Skeletal muscle satellite cell (primary cell): ENCODE results near the gene PRKCSH.
"Not testable (repeated sequence)": the region's sequence is repeated elsewhere in the genome, so short reads cannot be mapped to it uniquely, and the experiment has no call there.

Experiments
- H3K27me3 ChIP-seq: 2 replicates; pipeline ENCODE4 v1.7.0; 2013; ENCODE audit warnings: low read length; ENCODE audit not compliant: control insufficient read depth, insufficient read depth
- H3K36me3 ChIP-seq: 2 replicates; pipeline ENCODE4 v1.7.0; 2013; ENCODE audit warnings: mild to moderate bottlenecking, control low read depth, low read length; ENCODE audit not compliant: insufficient read depth
- H3K4me1 ChIP-seq: 2 replicates; pipeline ENCODE4 v1.7.0; 2013; ENCODE audit warnings: low read length; ENCODE audit not compliant: control insufficient read depth, insufficient read depth
- H3K4me2 ChIP-seq: 2 replicates; pipeline ENCODE4 v1.7.0; 2013; ENCODE audit warnings: mild to moderate bottlenecking, low read length
- H3K4me3 ChIP-seq: 2 replicates; pipeline ENCODE4 v1.7.0; 2013; ENCODE audit warnings: low read length
- H3K9ac ChIP-seq: 2 replicates; pipeline ENCODE4 v1.7.0; 2013; ENCODE audit warnings: mild to moderate bottlenecking, low read depth, low read length, moderate library complexity
- H3K9me3 ChIP-seq: replicated peaks from 2 replicates; pipeline ENCODE4 v1.7.0; 2013; ENCODE audit warnings: mild to moderate bottlenecking, control low read depth, low read length

The PRKCSH gene

GRCh38 chr19:11405846-11406643, 29.4 kb upstream of the PRKCSH start:
- Histone ChIP-seq H3K36me3 (no peaks in the 10 kb centered on the region), H3K4me2 (no peak overlapping the region), H3K9ac (no peak overlapping the region), H3K27me3 (no peaks in the 10 kb centered on the region), H3K4me1 (no peaks in the 10 kb centered on the region), H3K4me3 (no peak overlapping the region), H3K9me3 (no peaks in the 10 kb centered on the region)

- H3K36me3 ChIP-seq, H3K4me1 ChIP-seq, H3K9me3 ChIP-seq, H3K4me3 ChIP-seq, H3K27me3 ChIP-seq, H3K9ac ChIP-seq, H3K4me2 ChIP-seq: not testable (repeated sequence)
Observed at GRCh38 chr19:11406703-11407236, 28.7 kb upstream of the PRKCSH start.

GRCh38 chr19:11408591-11408990, 26.8 kb upstream of the PRKCSH start:
- Histone ChIP-seq H3K4me2 (no peak overlapping the region), H3K9me3 (no peaks in the 10 kb centered on the region), H3K4me3 (no peak overlapping the region), H3K9ac (no peak overlapping the region), H3K27me3 (no peaks in the 10 kb centered on the region), H3K4me1 (no peaks in the 10 kb centered on the region), H3K36me3 (no peaks in the 10 kb centered on the region)

- H3K9ac ChIP-seq: no peak overlapping the region
- H3K36me3 ChIP-seq: no peaks in the 10 kb centered on the region
- H3K4me2 ChIP-seq: no peak overlapping the region
- H3K27me3 ChIP-seq: no peaks in the 10 kb centered on the region
- no peaks in the 10 kb centered on the region for H3K4me1 ChIP-seq
- no peaks in the 10 kb centered on the region for H3K9me3 ChIP-seq
- no peak overlapping the region for H3K4me3 ChIP-seq
Observed at GRCh38 chr19:11410682-11411081, 24.8 kb upstream of the PRKCSH start.

- Histone ChIP-seq H3K27me3 (peaks cover 12% of the 10 kb centered on the region), H3K4me2 (no peak overlapping the region), H3K9me3 (no peaks in the 10 kb centered on the region), H3K36me3 (no peaks in the 10 kb centered on the region), H3K9ac (no peak overlapping the region), H3K4me1 (peaks cover 5% of the 10 kb centered on the region), H3K4me3 (no peak overlapping the region)
Observed at GRCh38 chr19:11414544-11414943, 20.9 kb upstream of the PRKCSH start.

GRCh38 chr19:11416346-11417052, 18.9 kb upstream of the PRKCSH start:
- peaks cover 29% of the 10 kb centered on the region for H3K27me3 ChIP-seq
- H3K36me3 ChIP-seq: no peaks in the 10 kb centered on the region
- H3K9ac ChIP-seq: no peak overlapping the region

GRCh38 chr19:11418094-11418548, 17.3 kb upstream of the PRKCSH start:
- no peak overlapping the region for H3K9ac ChIP-seq
- peaks cover 15% of the 10 kb centered on the region for H3K4me1 ChIP-seq
- H3K4me2 ChIP-seq: no peak overlapping the region
- H3K4me3 ChIP-seq: no peak overlapping the region
- H3K9me3 ChIP-seq: no peaks in the 10 kb centered on the region
- H3K27me3 ChIP-seq: peaks cover 43% of the 10 kb centered on the region
- H3K36me3 ChIP-seq: no peaks in the 10 kb centered on the region

More at GRCh38 chr19:11416346-11417052, 18.9 kb upstream of the PRKCSH start:
- H3K4me2 ChIP-seq: no peak overlapping the region
- no peak overlapping the region for H3K4me3 ChIP-seq
- no peaks in the 10 kb centered on the region for H3K9me3 ChIP-seq
- H3K4me1 ChIP-seq: peaks cover 15% of the 10 kb centered on the region

GRCh38 chr19:11418549-11419506, 16.6 kb upstream of the PRKCSH start, which contains the start of gene RGL3:
Gene RGL3 (minus strand): TSS chr19:11419314. CDS start chr19:11419278, 36 bp downstream.
- H3K9ac ChIP-seq: no peak within 1 kb of the TSS
- peaks cover 15% of the 10 kb centered on the region for H3K4me1 ChIP-seq
- peaks cover 49% of the 10 kb centered on the region for H3K27me3 ChIP-seq
- H3K36me3 ChIP-seq: no peaks in the 10 kb centered on the region
- no peaks in the 10 kb centered on the region for H3K9me3 ChIP-seq
- peak within 1 kb of the TSS; percentile 65 for H3K4me3 ChIP-seq
- peak within 1 kb of the TSS; percentile 76 for H3K4me2 ChIP-seq

GRCh38 chr19:11420429-11421370, 14.7 kb upstream of the PRKCSH start:
- peak overlapping the region; percentile 73 for H3K4me2 ChIP-seq
- H3K27me3 ChIP-seq: peaks cover 52% of the 10 kb centered on the region
- H3K4me3 ChIP-seq: peak overlapping the region; percentile 41
- peaks cover 15% of the 10 kb centered on the region for H3K4me1 ChIP-seq
- H3K9ac ChIP-seq: no peak overlapping the region
- H3K36me3 ChIP-seq: no peaks in the 10 kb centered on the region
- H3K9me3 ChIP-seq: no peaks in the 10 kb centered on the region

- H3K4me3 ChIP-seq: peak overlapping the region; percentile 16
- peaks cover 15% of the 10 kb centered on the region for H3K4me1 ChIP-seq
- H3K27me3 ChIP-seq: peaks cover 52% of the 10 kb centered on the region
Observed at GRCh38 chr19:11421371-11422098, 13.9 kb upstream of the PRKCSH start.

More at GRCh38 chr19:11421371-11422098, 13.9 kb upstream of the PRKCSH start:
- H3K36me3 ChIP-seq: no peaks in the 10 kb centered on the region
- H3K9me3 ChIP-seq: no peaks in the 10 kb centered on the region
- no peak overlapping the region for H3K9ac ChIP-seq
- peak overlapping the region; percentile 58 for H3K4me2 ChIP-seq
